GM21619 (cell line): ENCODE results near the gene ATP8B1.
"Not testable (repeated sequence)": the region's sequence is repeated elsewhere in the genome, so short reads cannot be mapped to it uniquely, and the experiment has no call there.

ENCODE experiments used
- ATAC-seq: cut with Tn5 transposase; IDR thresholded peaks from one replicate; pipeline ENCODE4 v1.9.1; 2021; ENCODE audit not compliant: unreplicated experiment

Gene ATP8B1

DNA sequence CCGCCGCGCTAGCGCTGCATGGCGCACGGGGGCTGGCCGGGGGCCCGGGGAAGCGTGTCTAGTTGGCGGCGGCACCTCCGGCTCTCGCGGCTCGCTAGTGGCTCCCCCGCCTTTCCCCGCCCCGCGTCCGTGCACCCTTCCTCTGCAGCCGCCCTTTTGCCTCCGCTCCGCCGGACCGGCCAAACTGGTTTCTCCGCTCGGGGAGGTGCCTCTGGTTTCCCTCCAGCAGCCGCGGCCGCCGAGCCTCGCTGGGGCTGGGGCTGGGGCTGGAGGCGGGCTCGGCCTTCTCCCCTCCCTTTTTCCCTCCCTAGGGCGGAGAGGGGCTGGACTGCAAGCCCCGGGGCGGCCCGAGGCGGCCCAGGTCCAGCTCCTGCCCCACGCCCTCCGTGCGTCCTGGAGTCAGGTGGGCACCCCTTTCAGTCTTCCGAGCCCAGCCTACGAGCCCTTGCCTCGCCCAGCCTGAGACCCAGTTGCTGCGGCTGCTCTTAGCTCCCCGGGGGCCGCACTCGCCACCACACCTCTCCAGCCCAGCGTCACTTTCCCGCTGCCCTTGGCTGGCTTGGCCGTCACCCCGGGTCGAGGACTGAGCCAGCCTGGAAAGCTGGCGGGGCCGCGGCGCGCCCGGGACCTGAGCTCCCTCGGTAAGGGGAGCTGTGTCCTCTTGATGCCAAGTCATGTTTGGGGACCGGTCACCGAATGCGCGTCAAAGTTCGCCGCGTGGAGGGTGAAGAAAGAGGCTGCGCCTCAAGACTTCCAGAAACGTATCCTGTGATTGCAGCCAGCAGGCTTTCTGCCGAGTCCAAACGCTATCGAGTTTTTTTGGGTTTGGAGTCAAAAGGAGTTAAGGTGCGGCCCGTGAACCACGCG, at the start of gene ATP8B1:
Gene ATP8B1 (minus strand): TSS at position 213 of the 867 bp plus-strand sequence. CDS start 71,508 bp downstream, outside the sequence.
- ATAC-seq: peak; percentile 46

DNA sequence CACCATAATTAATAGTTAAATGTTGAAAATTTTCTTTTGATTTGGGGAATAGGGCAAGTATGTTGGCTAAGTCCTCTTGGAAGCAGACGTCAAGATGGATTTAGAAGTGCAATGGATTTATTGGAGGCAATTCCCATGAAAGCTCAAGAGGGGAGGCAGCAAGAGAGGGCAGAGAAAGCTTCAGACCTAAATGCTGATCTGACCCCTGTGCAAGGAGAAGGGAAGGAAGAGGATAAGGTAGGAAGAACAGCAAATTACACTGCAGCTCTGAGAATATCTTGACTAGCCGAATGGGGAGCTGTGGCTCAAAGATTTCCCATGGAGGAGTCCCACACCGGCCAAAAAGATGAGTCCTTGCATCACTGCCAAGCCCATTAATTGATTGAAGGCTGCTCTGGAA, 46.9 kb upstream of the ATP8B1 start:
- no peak for ATAC-seq

DNA sequence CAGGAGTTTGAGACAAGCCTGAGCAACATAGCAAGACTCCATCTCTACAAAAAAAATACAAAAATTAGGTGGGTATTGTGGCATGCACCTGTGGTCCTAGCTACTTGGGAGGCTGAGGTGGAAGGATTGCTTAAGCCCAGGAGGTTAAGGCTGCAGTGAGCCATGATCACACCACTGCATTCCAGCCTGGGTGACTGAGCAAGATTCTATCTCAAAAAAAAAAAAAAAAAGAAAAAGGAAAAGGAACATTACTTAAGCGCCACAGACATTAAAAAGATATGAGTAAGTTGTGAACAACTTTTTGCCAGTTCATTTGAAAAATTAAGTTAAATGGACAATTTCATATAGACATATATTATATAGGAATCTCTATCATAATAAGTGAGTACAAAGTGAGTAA, 45.3 kb upstream of the ATP8B1 start:
- not testable (repeated sequence) for ATAC-seq

DNA sequence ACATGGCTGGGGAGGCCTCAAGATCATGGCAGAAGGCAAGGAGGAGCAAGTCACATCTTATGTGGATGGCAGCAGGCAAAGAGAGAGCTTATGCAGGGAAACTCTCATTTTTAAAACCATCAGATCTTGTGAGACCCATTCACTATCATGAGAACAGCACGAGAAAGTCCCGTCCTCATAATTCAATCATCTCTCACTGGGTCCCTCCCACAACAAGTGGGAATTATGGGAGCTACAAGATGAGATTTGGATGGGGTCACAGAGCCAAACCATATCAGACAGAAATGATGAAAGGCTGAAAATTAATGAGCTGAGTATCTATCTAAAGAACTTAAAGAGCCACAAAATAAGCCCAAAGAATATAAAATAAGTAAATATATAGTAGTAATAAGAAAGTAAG, 44.3 kb upstream of the ATP8B1 start:
- not testable (repeated sequence) for ATAC-seq

DNA sequence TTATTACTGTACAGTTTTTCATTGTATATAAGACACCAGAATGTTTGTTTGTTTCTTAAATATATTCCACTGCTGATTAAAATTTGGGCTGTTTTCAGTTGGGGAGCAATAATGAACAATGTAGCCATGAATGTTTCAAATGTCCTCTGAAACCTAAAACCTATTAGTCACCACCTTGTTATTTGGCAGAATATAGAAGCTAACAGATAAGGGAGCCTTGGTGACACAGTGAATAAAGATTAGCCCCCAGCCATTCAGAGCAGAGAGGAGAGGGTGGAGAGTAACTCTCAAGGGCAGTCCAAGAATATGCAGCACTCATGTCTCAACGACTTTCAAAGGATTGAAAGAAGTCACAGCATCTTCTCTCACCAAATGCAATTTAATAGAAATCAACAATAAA, 43.1 kb upstream of the ATP8B1 start:
- ATAC-seq: no peak

DNA sequence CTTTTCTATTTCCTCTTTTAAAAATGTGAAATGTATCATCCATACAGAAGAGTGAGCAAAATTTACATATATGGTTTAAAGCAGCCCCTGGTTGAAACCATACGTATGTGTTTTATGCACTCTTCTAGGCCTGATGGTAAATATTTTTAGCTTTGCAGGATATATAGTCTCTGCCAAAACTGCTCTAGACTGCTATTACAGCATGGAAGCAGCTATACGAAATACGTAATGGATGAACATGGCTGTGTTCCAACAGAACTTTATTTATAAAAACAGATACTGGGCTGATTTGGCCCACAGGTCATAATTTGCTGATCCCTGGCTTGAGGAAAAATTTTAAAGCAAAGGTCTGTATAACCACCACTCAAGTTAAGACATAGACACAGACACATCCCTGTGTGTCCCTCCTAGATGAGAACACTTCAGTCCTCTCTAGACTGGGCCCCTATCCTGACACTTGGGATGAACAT, 42.5 kb upstream of the ATP8B1 start:
- ATAC-seq: no peak

DNA sequence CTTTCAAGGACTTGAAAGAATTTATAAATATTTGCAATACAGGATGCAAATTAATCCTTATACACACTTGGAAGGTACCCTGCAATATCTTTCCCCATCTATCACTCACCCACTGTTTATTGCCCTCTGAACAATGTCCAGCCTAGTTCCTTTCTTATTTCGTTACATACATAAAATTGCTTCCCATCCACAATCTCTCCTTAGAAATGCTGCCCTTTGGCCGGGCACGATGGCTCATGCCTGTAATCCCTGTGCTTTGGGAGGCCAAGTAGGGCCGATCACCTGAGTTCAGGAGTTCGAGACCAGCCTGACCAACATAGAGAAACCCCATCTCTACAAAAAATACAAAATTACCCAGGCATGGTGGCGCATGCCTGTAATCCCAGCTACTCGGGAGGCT, 41.2 kb upstream of the ATP8B1 start:
- no peak for ATAC-seq

DNA sequence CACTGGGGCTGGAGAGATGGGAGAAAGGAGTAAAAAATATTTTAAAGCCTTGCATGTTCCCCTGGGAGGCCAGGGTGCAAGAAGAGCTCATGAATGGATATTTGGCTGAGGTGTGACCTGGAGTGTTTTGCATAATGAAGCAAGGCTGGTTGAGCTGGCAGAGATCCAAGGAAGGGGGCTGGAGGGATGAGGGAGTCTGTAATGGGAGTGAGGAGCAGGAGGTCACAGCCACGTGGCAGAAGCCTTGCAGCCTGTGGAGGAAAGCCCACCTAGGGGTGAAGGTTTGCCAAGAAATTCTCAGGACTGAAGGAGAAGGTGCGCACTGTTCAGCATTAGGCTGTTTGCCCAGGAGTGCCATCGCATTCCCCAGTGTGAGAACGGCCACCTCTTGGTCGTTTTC, 40.3 kb upstream of the ATP8B1 start:
- ATAC-seq: no peak

DNA sequence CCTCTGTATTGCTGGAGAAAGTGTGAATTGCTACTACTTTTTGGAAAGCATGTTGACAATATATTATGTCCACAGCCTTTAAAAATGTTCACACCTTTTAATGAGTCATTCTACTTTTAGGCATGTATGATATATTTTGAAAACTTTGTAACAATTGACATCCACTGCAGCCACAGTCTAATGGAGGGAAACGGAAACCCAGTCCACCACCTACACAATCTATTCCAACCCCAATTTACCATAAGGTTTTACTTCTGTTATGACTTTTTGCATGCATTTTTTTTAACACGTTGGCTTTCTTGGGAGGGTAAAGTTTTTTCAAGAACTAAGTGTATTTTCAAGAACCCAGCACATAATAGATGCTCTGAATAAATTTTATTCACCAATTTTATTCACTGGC, 38.5 kb upstream of the ATP8B1 start:
- ATAC-seq: peak; percentile 44

DNA sequence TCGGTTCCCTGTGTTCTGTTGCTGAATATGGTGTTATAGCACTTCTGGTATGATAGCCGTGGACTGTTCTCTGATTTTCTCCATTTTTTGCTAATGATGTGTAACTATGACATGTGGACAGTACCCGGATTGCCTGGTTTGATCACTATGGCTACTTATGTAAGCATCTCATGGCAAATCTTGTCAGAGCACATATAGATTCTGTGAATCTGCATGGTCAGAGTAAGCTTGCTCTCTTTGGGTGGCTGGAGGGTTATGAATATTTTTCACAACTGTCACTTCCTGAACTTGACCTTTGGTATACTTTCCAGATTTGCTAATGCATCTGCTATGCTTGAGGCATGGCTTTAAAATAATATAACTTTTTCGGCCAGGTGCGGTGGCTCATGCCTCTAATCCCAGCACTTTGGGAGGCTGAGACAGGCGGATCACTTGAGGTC, 36.8 kb upstream of the ATP8B1 start:
- ATAC-seq: no peak

DNA sequence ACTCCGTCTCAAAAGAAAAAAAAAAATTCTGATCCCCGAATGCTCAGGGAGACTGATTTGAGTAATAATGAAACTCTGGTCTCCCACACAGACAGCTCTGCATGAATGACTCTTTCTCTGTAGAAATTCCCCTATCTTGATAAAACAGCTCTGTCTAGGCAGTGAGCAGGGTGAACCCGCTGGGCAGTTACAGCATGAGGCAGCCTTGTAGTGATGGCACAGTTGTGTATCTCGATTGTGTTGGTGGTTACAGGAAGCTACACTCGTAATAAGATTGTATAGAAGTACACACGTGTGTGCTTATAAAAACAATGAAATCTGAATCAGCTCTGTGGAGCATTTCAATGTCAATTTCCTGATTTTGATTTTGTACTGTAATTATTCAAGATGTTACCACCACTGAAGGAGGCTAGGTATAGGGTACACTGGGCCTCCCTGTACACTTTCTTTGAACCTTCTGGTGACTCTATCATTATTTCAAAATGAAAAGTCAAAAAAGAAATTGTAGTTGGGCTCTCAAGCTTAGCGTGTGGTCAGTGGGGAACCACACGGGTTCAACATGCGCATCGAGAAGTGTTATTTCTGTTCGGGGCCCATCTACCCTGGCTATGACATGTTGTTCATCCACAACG, 34.9 kb upstream of the ATP8B1 start:
- ATAC-seq: peak; percentile 77

DNA sequence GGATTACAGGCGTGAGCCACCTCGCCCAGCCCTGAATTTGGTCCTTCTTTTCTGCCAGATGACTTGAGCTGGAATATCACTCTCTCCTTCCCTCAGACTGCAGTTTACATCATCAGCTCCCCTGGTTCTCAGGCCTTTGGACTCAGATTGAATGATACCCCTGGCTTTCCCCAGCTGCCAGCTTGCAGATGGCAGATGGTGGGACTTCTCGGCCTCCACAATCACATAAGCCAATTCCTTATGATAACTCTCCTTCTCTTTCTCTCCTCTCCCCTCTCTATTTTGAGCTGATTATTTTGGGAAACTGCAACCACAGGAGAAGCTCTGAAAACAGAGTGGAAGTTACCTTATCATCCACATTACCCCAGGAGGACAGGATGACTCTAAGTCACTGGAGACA, 33.4 kb upstream of the ATP8B1 start:
- ATAC-seq: no peak

DNA sequence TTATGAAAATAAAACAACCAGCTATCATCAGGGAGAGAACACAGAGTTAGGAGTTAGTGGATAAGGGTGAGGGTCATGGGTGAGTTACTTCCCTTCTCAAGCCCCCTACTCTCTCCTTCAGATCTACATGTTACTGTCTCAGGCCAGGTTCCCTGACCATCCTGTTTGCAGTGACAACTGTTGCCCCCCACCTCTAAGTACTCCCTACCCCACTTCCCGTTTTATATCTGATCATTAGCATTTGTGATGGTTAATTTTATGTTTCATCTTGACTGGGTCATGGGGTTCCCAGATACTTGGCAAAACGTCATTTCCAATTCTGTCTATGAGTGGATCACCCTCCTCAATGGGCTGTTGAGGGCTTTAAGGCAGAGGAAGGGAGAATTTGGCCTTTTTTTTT, 32.8 kb upstream of the ATP8B1 start:
- no peak for ATAC-seq

DNA sequence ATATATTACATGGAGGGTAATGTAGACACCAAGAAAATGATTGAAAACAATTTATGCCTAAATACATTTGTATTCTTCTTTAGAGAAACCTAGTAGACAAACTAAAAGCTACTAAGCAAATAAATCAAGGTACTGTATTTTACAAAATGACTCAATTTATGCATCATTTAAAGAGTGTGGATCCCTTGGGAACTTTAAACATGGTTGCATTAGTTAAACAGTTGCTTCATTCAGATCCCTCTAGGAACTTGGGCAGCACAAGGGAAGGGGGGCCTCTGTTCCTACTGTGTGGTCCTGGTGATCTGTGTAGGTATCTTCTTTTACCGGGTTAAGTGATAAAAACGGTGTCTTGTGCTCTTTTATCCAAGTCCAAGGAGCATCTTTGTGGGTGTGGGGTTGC, 31.5 kb upstream of the ATP8B1 start:
- no peak for ATAC-seq

DNA sequence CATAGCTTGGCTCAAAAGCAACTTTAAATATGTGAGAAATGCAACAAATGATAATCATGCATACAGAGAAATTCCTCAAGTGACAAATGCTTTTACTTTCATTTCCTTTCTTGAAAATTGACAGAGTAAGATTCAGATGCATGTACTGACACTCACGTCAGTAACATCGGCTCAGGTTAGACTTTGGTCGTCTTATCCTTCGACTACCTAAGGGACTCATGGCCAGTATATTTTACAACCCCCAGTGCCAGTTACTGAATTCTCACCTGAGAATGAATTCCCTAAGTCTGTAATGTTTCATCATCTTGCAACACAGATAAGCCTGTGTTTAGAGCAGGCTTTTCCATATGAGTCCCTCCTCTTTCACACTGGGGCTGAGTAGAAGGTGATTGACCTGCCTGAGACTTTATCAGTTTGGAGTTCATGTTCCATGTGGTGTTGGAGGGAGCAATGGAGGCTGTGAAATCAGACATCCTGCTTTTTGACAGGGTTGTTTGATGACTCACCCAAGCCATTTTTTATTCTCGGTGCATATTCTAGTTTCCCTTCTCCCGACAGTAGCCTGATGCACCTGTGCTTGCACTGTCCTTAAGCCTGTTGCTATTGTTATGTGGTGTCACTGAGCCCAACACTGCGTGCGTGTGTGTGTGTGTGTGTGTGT, 30.5 kb upstream of the ATP8B1 start:
- ATAC-seq: peak; percentile 36

DNA sequence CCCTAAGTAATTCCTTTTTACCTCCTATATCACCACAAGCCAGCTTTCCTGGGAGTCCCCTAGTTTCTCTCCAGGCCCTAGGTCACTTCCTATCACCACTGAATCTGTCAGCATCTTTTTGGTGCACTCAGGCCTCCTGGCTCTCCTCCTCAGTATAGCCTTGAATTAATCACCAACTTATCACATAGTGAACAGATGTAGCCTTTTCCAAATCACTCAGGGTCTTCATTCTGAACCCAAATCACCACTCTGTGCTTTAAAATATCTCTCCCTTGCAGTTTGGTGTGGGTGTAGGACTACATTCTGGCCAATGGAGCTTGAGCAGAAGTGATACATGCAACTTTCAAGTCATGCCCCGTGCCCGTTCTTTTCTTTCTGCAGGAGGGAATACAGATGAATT, 29.6 kb upstream of the ATP8B1 start:
- no peak for ATAC-seq

DNA sequence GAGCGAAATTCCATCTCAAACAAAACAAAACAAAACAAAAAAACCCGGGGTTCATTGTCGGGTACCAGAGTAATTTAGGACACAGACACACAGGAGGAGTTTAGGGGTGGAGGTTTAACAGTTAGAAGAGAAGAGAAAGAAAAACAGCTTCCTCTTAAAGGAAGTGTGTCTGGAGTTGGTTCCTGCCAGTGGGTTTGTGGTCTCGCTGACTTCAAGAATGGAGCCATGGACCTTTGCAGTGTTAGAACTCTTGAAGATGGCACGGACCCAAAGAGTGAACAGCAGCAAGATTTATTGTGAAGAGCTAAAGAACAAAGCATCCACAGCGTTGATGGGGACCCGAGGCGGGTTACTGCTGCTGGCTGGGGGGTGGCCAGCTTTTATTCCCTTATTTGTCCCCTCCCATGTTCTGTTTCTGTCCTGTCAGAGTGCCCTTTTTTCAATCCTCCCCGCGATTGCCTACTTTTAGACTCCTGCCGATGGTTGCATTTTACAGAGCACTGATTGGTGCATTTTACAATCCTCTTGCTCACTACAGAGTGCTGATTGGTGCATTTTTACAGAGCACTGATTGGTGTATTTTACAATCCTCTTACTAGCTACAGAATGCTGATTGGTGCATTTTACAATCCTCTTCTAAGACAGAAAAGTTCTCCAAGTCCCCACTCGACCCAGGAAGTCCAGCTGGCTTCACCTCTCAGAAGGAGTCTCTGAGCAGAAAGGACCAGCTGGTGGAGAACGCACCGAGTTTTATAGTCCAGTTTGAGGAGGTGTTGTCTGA, 28.7 kb upstream of the ATP8B1 start:
- no peak for ATAC-seq

DNA sequence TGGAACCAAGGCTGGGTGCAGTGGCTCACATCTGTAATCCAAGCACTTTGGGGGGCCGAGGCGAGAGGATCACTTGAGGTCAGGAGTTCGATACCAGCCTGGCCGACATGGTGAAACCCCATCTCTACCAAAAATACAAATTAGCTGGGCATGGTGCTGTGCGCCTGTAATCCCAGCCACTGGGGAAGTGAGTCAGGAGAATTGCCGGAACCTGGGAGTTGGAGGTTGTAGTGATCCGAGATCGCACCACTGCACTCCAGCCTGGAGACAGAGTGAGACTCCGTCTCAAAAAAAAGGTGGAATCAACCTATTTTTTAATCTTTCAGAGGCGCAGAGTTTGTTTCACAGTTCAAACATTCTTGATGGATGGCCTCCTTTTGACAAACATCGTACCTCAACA, 24.5 kb upstream of the ATP8B1 start:
- no peak for ATAC-seq

DNA sequence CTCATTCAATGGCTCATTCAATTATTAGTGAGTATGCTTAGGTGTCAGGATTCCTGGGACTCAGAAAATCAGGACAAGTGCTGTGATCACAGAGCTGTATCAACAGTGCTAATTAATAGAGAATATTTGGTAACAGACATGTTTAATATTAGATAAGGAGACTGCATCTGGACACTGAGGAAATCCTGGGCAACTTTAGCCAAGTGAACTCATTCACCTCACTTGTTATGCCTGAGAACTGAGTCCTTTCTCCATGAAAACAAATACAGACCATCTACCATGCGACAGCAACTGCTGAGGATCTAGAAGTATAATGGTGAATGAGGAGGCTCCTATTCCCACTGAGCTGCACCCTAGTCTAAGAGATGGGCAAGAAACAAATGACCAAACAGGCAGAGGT, 23.1 kb upstream of the ATP8B1 start:
- no peak for ATAC-seq

DNA sequence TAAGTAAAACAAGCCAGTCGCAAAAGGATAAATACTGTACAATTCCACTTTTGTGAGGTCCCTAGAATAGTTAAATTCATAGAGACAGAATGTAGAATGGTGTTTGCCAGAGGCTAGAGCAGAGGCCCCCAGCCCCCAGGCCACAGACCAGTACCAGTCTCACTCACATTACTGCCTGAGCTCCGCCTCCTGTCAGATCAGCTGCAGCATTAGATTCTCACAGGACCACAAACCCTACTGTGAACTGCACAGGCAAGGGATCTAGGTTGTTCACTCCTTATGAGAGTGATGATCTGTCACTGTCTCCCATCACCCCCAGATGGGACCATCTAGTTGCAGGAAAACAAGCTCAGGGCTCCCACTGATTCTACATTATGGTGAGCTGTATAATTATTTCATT, 17.5 kb upstream of the ATP8B1 start:
- ATAC-seq: not testable (repeated sequence)
